Activated naive CD8-positive, alpha-beta T cell treated with anti-CD3 and anti-CD28 coated beads, Interleukin-2, amount 10 ng/mL, durations not matched to agents 7 days and 5 days (primary cell): ENCODE results near the gene ZFHX3. TPM values are rescaled to one million over a fixed set of nuclear protein-coding genes. Genes with fewer than 3 reads are reported as not detected.

Experiments used
- ATAC-seq: fragments of 150-1000 bp; cut with Tn5 transposase; one replicate; pipeline ENCODE4 v1.10.0; 2021; ENCODE audit warnings: low read depth, moderate library complexity
- POLR2A ChIA-PET: fragments of 350-600 bp; sonication (Branson Sonifier 250); formaldehyde crosslinking; loops from one replicate; lab custom pipeline; 2021; ENCODE audit warnings: antibody characterized with exemption; lab: Charles Lee
- DNase-seq: peaks from one replicate; pipeline ENCODE4 v3.0.0; 2021
- H3K27ac Mint-ChIP-seq: one replicate; pipeline ENCODE4 v1.8.0; 2022; ENCODE audit warnings: mild to moderate bottlenecking, mixed read lengths
- H3K27me3 Mint-ChIP-seq: one replicate; pipeline ENCODE4 v1.8.0; 2022; ENCODE audit warnings: mild to moderate bottlenecking, moderate library complexity, mixed read lengths
- H3K36me3 Mint-ChIP-seq: one replicate; pipeline ENCODE4 v1.8.0; 2021; ENCODE audit warnings: mild to moderate bottlenecking, mixed read lengths
- H3K4me1 Mint-ChIP-seq: one replicate; pipeline ENCODE4 v1.8.0; 2021; ENCODE audit warnings: mixed read lengths
- H3K4me3 Mint-ChIP-seq: one replicate; pipeline ENCODE4 v1.8.0; 2022; ENCODE audit warnings: mild to moderate bottlenecking, moderate library complexity, mixed read lengths
- H3K9me3 Mint-ChIP-seq: one replicate; pipeline ENCODE4 v1.8.0; 2021; ENCODE audit warnings: mixed read lengths
- total RNA-seq, 2 experiments: library from RNA; stranded (reverse); gene quantifications; one replicate each; pipeline ENCODE4 v1.2.3, GENCODE V29; 2021

Gene ZFHX3
- total RNA-seq, 2 experiments from 2014 or later: 1.1 to 1.6 TPM

DNA sequence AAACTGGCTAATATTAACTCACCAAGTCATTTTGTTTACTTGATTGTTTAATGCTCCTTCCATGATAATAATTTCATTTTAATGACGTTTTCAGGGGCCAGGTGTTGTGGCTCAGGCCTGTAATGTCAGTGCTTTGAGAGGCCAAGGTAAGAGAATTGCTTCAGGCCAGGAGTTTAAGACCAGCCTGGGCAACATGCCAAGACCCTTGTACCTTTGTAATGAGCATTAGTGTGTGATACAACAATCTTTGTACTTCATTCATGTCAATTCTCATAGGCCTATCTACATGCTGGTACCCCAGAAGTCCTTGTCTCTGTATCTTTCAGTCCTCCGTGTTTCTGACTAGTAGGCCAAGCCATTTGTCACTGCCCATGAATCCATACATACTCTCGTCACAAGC is 296.9 kb downstream of the ZFHX3 start:
- peaks cover 1% of the 10 kb centered on the region for H3K9me3 Mint-ChIP-seq
- H3K4me1 Mint-ChIP-seq: no peaks in the 10 kb centered on the region
- peaks cover 6% of the 10 kb centered on the region for H3K36me3 Mint-ChIP-seq
- no peaks in the 10 kb centered on the region for H3K27me3 Mint-ChIP-seq
- POLR2A ChIA-PET: no interaction called here
- H3K27ac Mint-ChIP-seq: no peak overlapping the region
- DNase-seq (no peak), ATAC-seq (no peak)
- no peak overlapping the region for H3K4me3 Mint-ChIP-seq

- Mint-ChIP-seq H3K36me3 (peaks cover 7% of the 10 kb centered on the region), H3K4me3 (no peak overlapping the region), H3K9me3 (no peaks in the 10 kb centered on the region), H3K27me3 (no peaks in the 10 kb centered on the region), H3K27ac (no peak overlapping the region), H3K4me1 (no peaks in the 10 kb centered on the region)
- DNase-seq: no peak
- POLR2A ChIA-PET: no interaction called here
- no peak for ATAC-seq
Observed at GRCh38 chr16:72749091-72749490, 298.8 kb downstream of the ZFHX3 start.

GRCh38 chr16:72744076-72744793 is 303.7 kb downstream of the ZFHX3 start:
- no peaks in the 10 kb centered on the region for H3K4me1 Mint-ChIP-seq
- POLR2A ChIA-PET: no interaction called here
- H3K36me3 Mint-ChIP-seq: peaks cover 3% of the 10 kb centered on the region
- H3K27ac Mint-ChIP-seq: no peak overlapping the region
- H3K4me3 Mint-ChIP-seq: no peak overlapping the region
- DNase-seq: no peak
- no peaks in the 10 kb centered on the region for H3K9me3 Mint-ChIP-seq
- no peak for ATAC-seq
- peaks cover 4% of the 10 kb centered on the region for H3K27me3 Mint-ChIP-seq

GRCh38 chr16:72743011-72743761 is 304.7 kb downstream of the ZFHX3 start:
- POLR2A ChIA-PET: no interaction called here
- peaks cover 3% of the 10 kb centered on the region for H3K36me3 Mint-ChIP-seq
- H3K4me3 Mint-ChIP-seq: no peak overlapping the region
- ATAC-seq: no peak
- DNase-seq: no peak
- H3K27ac Mint-ChIP-seq: no peak overlapping the region
- no peaks in the 10 kb centered on the region for H3K4me1 Mint-ChIP-seq
- no peaks in the 10 kb centered on the region for H3K9me3 Mint-ChIP-seq
- H3K27me3 Mint-ChIP-seq: peaks cover 4% of the 10 kb centered on the region

- no peak overlapping the region for H3K27ac Mint-ChIP-seq
- POLR2A ChIA-PET: no interaction called here
- H3K4me3 Mint-ChIP-seq: no peak overlapping the region
- peaks cover 2% of the 10 kb centered on the region for H3K9me3 Mint-ChIP-seq
- H3K4me1 Mint-ChIP-seq: no peaks in the 10 kb centered on the region
- peaks cover 4% of the 10 kb centered on the region for H3K27me3 Mint-ChIP-seq
- no peak for DNase-seq
- no peak for ATAC-seq
- H3K36me3 Mint-ChIP-seq: no peaks in the 10 kb centered on the region
Observed at GRCh38 chr16:72740347-72740746, 307.6 kb downstream of the ZFHX3 start.

DNA sequence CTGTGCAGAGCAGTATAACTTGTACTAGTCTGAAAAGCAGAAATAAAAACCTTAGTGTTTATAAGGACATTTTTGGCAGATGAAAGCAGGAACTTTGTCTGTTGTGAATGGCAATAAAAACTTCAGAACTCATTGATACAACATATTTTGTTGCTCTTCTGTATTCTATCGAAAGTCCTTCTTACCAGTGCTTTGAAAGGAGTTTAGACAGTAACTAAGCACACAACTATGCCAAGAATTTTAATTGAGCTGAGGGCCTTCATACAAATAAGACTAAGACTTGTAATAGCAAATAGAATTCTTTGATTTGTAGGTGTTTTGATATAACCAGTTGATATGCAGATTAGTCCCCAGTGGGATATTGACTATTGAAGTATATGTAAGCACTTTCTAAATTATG is 308.4 kb downstream of the ZFHX3 start:
- H3K4me1 Mint-ChIP-seq: no peaks in the 10 kb centered on the region
- H3K36me3 Mint-ChIP-seq: no peaks in the 10 kb centered on the region
- H3K9me3 Mint-ChIP-seq: peaks cover 4% of the 10 kb centered on the region
- no peak for DNase-seq
- no peak overlapping the region for H3K4me3 Mint-ChIP-seq
- no peak overlapping the region for H3K27ac Mint-ChIP-seq
- ATAC-seq: no peak
- POLR2A ChIA-PET: no interaction called here
- peaks cover 4% of the 10 kb centered on the region for H3K27me3 Mint-ChIP-seq

GRCh38 chr16:72736074-72736473 is 311.9 kb downstream of the ZFHX3 start:
- POLR2A ChIA-PET: no interaction called here
- Mint-ChIP-seq H3K27me3 (no peaks in the 10 kb centered on the region), H3K9me3 (peaks cover 4% of the 10 kb centered on the region), H3K27ac (no peak overlapping the region), H3K4me1 (no peaks in the 10 kb centered on the region), H3K36me3 (no peaks in the 10 kb centered on the region), H3K4me3 (no peak overlapping the region)
- ATAC-seq (no peak), DNase-seq (no peak)
